GM21423 (cell line): ENCODE results near the gene BBS9.
"Not testable (repeated sequence)": the region's sequence is repeated elsewhere in the genome, so short reads cannot be mapped to it uniquely, and the experiment has no call there.

Source experiments
- ATAC-seq: cut with Tn5 transposase; IDR thresholded peaks from one replicate; pipeline ENCODE4 v1.9.1; 2021; ENCODE audit warnings: mild to moderate bottlenecking, moderate library complexity; ENCODE audit not compliant: unreplicated experiment

Gene BBS9

GRCh38 chr7:33192695-33193291 is 63.4 kb downstream of the BBS9 start:
- ATAC-seq, result peak; percentile 1

DNA sequence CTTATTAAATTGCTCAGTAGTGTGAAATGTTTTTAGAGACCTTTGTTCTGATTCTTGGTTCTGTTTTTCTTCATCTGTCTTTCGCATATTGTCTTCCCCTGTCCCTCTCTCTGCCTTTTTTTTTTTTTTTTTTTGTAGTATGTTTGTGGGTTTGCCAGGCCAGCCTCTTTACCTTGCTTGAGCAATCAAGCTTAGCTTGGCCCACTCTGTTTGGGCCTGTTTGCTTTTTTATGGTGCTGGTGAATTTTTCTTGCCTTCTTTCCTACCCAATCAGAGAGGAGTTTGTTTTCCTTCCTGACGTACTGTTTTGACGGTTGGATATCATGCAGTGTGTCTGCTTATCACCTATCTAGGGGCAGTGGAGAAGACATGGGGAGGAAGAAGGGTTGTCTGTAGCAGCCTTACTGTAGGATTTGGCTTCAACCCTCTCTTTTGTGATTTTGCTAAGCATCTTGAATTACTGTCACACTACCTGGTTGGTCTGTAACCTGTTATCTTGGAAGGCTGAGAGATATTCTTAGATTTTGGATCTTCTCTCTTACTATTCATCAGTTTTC is 64.0 kb downstream of the BBS9 start:
- peak; percentile 40 for ATAC-seq

- no peak for ATAC-seq
Observed at GRCh38 chr7:33195264-33195663, 65.9 kb downstream of the BBS9 start.

GRCh38 chr7:33196221-33196620 is 66.9 kb downstream of the BBS9 start:
- ATAC-seq, result no peak

DNA sequence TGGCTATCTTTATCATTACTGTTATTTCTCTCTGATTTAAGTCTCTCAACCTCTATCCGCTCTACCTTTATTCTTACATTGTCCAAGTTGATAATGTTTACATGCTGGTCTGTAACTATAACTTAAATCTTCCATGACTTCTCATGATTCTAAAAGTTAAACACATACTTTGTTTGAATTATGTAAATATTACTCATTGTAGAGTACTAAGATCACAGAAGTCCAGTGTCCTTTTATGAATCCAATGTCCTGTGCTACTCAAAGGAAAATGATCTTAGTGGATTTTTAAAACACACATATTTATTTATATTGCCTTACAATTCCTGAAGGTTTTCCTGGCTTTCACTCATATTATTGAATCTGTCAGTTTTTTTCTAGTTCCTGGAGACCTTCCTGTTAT is 70.9 kb downstream of the BBS9 start:
- no peak for ATAC-seq

- no peak for ATAC-seq
Observed at GRCh38 chr7:33201821-33202220, 72.5 kb downstream of the BBS9 start.

- no peak for ATAC-seq
Observed at GRCh38 chr7:33210958-33211357, 81.6 kb downstream of the BBS9 start.

- no peak for ATAC-seq
Observed at GRCh38 chr7:33212144-33212543, 82.8 kb downstream of the BBS9 start.

DNA sequence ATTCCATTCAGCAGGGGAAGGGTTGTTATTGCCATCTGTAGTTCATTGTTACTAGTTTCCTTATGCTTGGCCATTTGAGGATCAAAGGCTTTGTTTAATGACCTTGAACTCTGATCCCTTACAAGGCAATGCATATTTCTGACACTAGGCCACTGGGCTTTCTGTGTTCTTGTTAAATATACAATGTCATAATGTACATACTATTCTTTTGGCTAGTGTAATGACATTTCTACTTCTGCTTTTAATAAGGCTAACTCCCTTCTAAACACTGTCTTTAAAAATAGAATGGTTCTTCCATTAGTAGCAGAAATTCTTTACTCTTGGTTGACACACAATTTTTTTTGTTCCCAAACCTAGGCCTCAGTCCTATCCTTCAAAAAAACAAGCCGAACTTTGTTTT is 86.6 kb downstream of the BBS9 start:
- no peak for ATAC-seq

DNA sequence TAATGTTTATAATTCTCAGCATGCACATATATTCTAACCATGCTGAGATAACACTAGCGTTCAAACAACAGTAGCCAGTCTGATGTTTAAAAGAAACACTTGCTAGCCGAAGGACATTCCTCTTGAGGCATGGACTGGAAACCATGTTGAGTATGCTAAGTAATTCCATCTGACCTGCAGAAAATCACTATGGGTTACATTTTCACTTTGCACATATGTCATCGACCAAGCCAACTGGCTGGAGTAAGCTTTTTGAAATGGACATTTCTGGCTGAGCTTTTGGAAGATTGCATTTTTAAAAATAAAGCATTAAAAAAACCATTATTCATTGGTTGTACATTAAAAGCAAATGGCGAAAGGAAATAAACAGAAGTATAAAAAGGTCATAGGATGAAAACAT is 88.2 kb downstream of the BBS9 start:
- ATAC-seq, result no peak

GRCh38 chr7:33218841-33219535 is 89.6 kb downstream of the BBS9 start:
- ATAC-seq, result not testable (repeated sequence)

DNA sequence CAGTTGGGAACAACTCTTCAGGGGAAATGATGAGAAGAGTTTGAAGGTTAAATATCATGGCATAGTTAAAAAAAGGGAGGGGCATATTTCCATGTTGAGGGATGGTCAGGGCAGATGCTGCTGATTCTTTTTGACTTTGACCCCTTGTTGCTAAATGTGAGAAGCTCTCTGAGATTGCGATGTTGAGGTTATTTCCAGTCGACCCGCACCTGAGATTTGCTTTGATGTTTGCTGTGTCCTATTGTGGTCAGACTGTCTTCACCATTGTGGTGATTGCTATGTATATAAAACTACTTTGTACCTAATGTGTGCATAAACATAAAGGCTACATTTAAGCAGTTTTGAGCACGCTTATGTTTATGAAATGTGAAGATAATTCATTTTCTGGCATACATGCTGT is 90.9 kb downstream of the BBS9 start:
- ATAC-seq, result no peak

- ATAC-seq, result no peak
Observed at GRCh38 chr7:33221390-33221789, 92.0 kb downstream of the BBS9 start.

GRCh38 chr7:33232632-33233145 is 103.3 kb downstream of the BBS9 start:
- ATAC-seq, result no peak

- ATAC-seq, result no peak
Observed at GRCh38 chr7:33233659-33234058, 104.3 kb downstream of the BBS9 start.

GRCh38 chr7:33237036-33237435 is 107.7 kb downstream of the BBS9 start:
- ATAC-seq, result peak; percentile 49

- no peak for ATAC-seq
Observed at GRCh38 chr7:33243319-33243881, 114.0 kb downstream of the BBS9 start.

- no peak for ATAC-seq
Observed at GRCh38 chr7:33248671-33249070, 119.3 kb downstream of the BBS9 start.

GRCh38 chr7:33250421-33250871 is 121.1 kb downstream of the BBS9 start:
- ATAC-seq, result no peak

DNA sequence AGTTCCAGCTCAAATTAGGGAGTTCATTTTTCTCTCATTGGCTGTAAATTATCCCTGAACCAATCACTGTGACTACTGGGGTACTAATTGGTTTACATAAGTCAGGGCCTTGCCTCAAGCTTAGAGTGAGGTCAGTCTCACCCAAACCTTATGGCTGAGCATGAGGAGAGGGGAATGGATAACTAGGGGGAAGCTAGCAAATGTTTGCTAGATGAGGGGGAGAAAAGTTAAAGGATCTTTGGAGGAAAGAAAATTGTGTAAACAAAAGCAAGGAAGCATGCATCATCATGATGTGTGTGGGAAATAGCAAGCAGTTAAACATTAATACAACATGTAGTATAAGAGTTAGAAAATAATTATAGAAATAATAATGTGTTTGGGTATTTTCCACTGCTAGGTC is 121.9 kb downstream of the BBS9 start:
- ATAC-seq, result no peak

DNA sequence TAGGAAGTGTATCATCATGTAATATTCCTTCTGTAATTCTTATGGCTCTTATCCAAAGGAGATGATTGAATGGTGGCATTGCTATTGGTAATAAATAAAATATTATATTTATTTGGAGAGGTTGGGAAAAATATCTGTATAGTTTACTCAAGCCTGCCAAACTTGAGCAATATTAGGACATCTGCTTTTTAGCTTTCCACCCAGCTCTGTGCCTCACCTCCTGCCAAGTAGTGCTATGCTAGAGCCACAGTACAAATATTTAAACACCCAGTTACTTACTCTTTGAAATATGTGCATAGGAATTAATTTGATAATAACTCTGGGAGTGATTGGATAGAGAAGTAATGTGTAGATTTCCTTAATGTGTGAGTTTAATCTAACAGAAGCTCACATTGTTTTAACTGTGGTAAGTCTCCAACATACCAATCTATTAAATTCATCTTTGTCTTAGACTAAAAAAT is 129.2 kb downstream of the BBS9 start:
- no peak for ATAC-seq

- ATAC-seq, result no peak
Observed at GRCh38 chr7:33261585-33261984, 132.2 kb downstream of the BBS9 start.
